ENCODE data around the gene ZDHHC11B. TPM values are rescaled to one million over a fixed set of nuclear protein-coding genes. Genes with fewer than 3 reads are reported as not detected.

Gene ZDHHC11B
- total RNA-seq, 1 experiment from 2014 or later, result 5.9 TPM

GRCh38 chr5:675111-675870, 109.2 kb downstream of the ZDHHC11B start:
- DNase-seq (ENCODE audit: low read depth, low spot score), result no peak
- in situ Hi-C loops (cut with HindIII; ENCODE audit: low pct_unique_long_range_greater_than_20kb, low sequenced_read_pairs), result no loop called here

GRCh38 chr5:674630-675011, 109.9 kb downstream of the ZDHHC11B start:
- in situ Hi-C loops (cut with HindIII; ENCODE audit: low pct_unique_long_range_greater_than_20kb, low sequenced_read_pairs), result no loop called here
- peak; percentile 34 for DNase-seq (ENCODE audit: low read depth, low spot score)

GRCh38 chr5:673831-674629, 110.5 kb downstream of the ZDHHC11B start:
- in situ Hi-C loops (cut with HindIII; ENCODE audit: low pct_unique_long_range_greater_than_20kb, low sequenced_read_pairs), result no loop called here
- no peak for DNase-seq (ENCODE audit: low read depth, low spot score)

DNA sequence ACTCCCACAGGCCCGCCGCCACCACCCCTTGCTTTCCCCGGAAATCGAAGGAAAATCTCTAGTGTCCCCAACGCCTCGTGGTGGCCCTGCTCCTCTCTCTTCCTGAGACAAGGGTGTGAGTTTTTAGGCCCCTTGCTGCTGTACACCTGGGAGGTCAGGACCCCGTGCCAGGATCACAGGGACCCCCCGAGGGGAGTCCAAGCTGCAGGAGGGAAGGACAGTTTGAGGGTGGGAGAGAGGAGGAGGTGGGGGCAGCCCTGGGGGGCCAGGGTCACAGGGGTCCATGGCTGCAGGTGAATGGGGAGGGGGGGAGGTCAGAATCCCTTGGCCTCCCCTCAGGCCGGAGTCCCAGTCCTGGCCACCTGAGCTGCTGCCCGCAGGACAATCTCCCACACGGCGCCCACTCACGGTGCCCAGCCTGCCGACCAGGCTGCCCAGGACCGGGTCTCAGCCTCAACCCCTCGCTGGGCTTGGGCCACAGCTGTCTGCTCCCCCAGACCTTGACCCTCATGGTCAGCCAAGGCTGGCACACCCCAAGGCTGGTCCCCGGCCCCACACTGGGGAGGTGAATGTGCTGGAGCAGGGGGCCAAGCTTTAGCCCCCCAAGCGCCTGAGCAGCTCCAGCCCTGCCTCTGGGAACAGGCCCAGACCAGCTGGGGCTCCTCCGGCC, 111.2 kb downstream of the ZDHHC11B start:
- no peak for DNase-seq (ENCODE audit: low read depth, low spot score)
- in situ Hi-C loops (cut with HindIII; ENCODE audit: low pct_unique_long_range_greater_than_20kb, low sequenced_read_pairs), result no loop called here

DNA sequence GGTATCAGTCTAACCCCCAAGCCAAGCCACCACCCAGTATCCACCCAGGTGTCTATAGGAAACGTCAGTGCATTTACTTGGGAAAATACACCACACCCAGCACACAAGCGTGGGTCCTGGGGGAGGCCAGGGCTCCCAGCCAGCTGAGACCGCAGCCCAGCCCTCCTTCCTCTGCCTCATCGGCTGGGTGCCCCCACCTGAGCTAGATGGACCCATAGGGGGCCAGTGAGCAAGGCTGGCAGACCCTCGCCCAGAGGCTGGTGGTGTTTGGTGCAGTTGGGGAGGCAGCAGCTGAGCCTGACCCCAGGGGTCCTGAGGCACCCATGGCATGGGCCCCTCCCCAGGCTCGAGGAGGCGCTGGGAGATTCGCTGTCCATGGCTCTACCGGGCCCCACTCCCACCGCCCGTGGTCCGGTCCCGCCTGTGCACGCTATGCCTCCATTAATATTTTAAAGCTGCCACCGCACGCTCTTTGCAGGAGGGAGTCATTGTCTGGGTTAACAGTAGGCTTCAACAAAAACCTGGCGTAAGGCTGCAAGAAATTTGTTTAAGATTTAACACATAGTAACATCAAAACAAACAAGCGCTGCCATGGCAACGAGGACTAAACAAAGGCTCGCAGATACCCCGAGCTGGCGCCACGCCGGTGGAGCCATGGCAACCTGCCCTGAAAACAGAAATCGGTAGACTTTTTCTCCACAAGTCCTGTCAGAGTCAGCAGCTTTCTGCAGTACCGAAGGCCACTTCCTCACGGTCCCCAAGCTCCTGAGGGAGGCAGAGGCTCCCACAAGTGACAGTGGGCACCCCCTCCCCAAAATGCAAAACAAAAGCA, 112.0 kb downstream of the ZDHHC11B start:
- in situ Hi-C loops (cut with HindIII; ENCODE audit: low pct_unique_long_range_greater_than_20kb, low sequenced_read_pairs), result no loop called here
- DNase-seq (ENCODE audit: low read depth, low spot score), result peak; percentile 44

GRCh38 chr5:671459-672328, 112.8 kb downstream of the ZDHHC11B start:
- peak; percentile 80 for DNase-seq (ENCODE audit: low read depth, low spot score)
- in situ Hi-C loops (cut with HindIII; ENCODE audit: low pct_unique_long_range_greater_than_20kb, low sequenced_read_pairs), result no loop called here

DNA sequence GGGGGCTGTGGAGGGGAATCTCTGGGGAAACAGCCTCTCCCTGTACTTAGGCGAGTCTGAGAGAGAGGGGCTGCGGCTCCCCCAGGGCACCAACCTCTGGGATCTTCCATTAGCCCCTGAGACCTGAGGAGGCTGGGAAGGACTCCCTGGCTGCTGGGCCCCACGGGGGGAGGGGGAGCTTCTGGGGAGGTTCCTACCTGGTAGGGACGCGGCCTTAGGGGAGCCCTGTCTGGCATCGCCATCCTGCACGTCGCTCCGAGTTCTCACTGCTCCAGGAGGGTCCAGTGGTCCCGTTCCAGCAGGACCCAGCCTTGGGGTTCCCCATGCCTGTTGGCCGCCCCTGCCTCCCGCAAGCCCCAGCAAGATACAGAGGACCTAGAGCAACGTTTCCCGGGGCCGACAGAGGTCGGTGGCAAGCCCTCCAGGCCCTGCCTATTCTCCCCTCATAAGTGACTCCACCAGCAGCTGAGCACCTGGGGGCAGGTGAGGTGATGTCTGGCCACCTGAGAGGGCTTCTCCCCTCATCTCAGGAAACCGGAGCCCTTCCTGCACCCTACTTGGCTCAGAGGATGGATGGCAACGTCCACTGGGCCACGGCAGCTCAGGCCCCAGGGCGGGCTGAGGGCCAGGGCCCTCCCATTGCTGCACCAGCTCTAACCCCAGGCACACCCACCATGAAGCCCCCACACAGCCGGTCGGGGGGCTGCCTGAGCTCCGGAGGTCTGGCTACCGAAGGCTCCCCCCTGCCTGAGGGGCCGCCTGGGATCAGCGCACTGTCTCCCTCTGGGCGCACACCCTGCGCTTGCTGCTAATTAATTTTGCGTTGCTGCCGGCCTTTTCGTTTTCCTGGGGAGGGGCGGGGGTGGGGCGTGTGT, 113.9 kb downstream of the ZDHHC11B start:
- in situ Hi-C loops (cut with HindIII; ENCODE audit: low pct_unique_long_range_greater_than_20kb, low sequenced_read_pairs), result no loop called here
- DNase-seq (ENCODE audit: low read depth, low spot score), result no peak

GRCh38 chr5:669842-670395, 114.6 kb downstream of the ZDHHC11B start:
- in situ Hi-C loops (cut with HindIII; ENCODE audit: low pct_unique_long_range_greater_than_20kb, low sequenced_read_pairs), result no loop called here
- DNase-seq (ENCODE audit: low read depth, low spot score), result no peak

DNA sequence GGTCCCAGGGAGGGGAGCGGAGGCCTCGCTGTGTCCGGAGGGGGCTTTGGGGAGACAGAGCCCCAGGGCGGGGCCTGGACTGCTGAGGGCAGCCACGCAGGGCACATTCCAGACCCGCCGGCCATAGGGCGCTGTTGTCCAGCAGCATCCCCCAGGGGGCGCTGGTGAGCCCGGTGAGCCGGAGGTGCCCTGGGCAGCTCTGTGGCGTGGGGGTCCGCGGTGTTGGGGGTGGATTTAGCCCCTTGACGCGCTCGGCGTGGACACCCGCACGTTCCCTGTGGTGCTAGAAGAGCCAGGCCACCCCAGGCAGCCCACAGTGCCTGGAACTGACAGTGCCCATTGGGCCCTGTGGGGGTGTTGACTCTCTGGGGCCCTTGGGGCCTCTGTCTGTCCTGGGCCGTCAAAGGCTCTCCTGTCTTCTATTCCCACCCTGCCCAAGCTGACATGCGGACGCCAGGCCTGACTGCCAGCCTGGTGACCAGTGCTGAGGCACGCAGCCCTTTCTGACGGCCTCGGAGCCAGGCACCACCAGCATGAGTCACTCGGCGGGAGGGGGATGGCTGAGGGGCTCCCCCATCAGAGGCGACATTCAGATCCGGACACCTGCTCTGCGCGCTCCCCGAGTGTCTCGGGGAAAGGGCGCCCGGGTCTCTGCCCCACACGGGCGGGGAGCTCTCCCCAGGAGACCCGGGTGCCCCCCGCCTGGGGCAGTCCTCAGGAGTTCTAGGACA, 115.3 kb downstream of the ZDHHC11B start:
- in situ Hi-C loops (cut with HindIII; ENCODE audit: low pct_unique_long_range_greater_than_20kb, low sequenced_read_pairs), result no loop called here
- peak; percentile 50 for DNase-seq (ENCODE audit: low read depth, low spot score)

DNA sequence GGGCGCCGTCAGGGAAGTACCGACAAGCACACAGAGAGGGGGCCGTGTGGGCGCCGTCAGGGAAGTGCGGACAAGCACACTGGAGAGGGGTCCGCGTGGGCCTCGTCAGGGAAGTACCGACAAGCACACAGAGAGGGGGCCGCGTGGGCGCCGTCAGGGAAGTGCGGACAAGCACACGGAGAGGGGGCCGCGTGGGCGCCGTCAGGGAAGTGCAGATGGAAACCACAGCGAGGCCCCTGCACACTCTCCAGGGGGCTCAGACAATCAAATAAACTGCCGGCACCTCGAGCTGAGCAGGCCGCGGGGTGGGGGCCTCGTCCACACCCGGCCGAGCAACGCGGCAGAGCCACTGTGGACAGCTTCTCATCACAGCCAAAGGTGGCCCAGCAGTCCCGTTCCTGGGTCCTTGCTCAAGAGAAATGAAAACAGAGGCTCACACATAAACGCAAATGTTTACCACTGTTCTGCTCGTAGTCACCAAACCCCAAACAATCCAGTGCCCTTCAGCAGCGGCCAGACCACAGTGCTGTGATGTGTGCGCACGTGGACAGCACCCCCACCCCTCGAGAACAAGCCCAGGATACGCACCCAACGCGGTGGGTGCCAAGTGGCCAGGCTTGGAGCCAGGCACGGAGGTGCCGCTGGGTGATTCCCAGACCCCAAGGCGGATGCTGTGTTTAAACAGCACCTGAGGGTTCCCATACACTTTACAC, 116.1 kb downstream of the ZDHHC11B start:
- no peak for DNase-seq (ENCODE audit: low read depth, low spot score)
- in situ Hi-C loops (cut with HindIII; ENCODE audit: low pct_unique_long_range_greater_than_20kb, low sequenced_read_pairs), result no loop called here

GRCh38 chr5:666816-667498, 117.6 kb downstream of the ZDHHC11B start:
- DNase-seq (ENCODE audit: low read depth, low spot score), result no peak
- in situ Hi-C loops (cut with HindIII; ENCODE audit: low pct_unique_long_range_greater_than_20kb, low sequenced_read_pairs), result no loop called here

- DNase-seq (ENCODE audit: low read depth, low spot score), result no peak
- in situ Hi-C loops (cut with HindIII; ENCODE audit: low pct_unique_long_range_greater_than_20kb, low sequenced_read_pairs), result no loop called here
Observed at GRCh38 chr5:665956-666711, 118.4 kb downstream of the ZDHHC11B start.

GRCh38 chr5:665541-665955, 119.0 kb downstream of the ZDHHC11B start:
- peak; percentile 32 for DNase-seq (ENCODE audit: low read depth, low spot score)
- in situ Hi-C loops (cut with HindIII; ENCODE audit: low pct_unique_long_range_greater_than_20kb, low sequenced_read_pairs), result no loop called here
